Glomerular visceral epithelial cell (primary cell): ENCODE data around the gene NSD2.
A peak's percentile ranks its signal among the peaks of the same experiment; 100 is the strongest.

Experiments used
- DNase-seq: peaks from one replicate; pipeline ENCODE4 v3.0.0-alpha.2; 2016; ENCODE audit errors: extremely low spot score

Gene NSD2

DNA sequence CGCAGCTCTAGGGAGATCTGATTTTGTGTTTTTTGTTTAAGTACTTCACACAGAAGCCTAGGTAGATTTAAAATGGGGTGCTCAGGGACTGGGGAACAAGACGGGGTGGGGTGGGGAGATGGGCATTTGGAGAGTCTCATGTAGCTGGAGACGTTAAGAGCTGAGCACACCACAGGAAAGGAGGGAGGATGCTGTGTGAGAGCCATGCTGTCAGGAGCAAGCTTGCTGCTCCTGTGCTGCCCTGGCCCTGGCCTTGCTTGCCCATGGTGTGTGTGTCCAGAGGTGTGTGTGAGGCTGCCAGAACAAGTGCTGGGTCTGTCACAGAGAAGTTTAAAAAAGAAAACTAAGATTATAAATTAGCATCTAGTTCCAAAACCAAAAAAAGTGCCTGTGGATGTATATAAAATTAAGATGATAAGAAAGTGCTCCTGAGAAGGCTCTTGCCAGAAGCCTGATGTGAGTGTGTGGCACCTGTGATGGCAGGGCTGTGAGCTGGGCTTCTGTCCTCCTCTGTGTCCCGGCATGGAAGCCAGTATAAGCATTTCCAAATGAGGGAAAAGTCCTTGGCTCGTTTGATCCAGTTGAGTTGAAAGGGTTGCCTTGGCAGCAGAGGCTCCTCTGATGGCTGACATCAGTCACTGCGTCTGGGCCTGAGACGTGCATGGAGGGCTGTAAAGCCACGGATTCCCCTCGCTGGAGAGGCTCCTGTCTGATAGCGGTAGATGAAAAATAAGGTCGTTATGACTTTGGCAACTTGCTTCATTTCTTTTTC is 74.1 kb downstream of the NSD2 start:
- DNase-seq, result no peak

DNA sequence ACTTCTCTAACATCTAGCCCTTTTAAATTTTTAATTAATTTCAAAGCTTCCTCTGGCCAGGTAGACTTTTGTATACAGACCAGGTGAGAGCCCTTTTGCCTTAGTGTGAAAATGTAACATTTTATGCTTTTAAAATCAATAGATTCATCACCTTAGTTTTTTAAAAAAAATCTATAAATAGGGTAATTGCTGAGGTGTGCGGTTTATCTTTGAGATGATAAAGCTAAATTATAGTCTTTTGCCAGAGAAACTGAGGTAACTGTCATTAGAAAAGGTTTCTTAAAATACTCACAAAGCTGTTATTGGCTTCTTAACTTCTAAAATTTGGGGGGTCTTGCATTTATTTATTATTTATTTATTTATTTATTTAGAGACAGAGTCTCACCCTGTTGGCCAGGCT is 74.7 kb downstream of the NSD2 start:
- DNase-seq, result no peak

DNA sequence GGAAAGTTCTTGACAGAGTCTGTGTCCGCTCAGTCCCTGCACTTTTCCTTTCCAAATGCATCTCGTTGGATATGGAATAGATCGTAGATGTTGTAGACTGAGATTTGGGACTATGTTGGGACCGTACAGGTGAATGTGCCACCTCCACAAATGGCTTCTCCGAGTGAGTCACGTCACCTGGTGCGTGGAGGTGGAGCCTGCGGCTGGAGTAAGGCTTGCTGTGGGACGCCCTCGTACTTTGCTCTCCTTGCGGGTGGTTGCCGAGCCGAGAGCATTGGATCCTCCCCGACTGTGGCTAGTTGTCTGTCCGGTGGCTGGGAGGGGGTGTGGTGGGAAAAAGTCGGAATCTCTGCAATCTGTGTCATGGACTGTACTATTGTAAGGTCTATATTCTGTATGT is 77.0 kb downstream of the NSD2 start:
- no peak for DNase-seq

DNA sequence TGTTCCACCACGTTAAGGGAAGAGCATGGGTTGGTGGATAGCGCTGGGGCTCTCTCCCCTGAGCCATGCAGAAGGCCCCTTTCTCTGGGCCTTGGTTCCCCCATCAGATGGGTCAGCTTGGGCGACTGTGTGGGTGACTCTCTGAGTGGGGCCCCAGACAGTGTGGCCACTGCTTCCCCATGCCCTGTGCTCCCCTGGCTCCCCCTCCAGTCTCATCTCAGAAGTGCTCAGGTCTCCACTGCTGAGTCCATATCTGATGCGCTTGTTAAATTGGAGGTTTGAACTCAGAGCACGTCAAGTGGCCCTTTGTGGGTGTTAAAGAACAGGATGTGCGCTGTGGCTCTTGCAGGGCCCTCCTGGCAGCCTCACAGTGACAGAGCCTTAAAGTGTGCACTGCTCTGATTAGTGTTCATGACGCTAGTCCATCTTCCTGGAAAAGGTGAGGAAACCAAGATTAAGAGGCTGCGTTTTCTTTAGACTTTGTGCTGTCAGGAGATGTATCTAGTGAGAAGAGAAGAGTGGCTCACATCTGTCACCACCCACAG is 77.8 kb downstream of the NSD2 start:
- no peak for DNase-seq

DNA sequence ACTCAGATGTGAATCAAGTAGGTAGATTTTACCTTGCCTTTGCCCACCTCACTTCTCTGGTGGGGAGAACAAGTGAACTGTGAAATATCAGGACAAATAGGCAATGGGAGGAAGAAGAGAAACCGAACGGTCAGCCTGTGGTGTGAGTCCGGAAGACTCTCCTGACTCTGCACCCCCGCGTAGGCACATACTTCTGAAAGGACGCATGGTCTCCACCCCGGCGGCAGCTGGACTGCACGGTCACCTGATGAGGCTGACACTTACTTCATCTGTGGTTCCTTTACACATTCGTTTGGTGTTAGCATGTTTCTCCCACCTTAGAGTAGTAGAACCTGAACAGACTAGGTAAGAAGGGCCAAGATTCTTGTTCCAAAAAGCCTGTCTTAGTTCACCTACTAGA is 79.2 kb downstream of the NSD2 start:
- DNase-seq, result no peak

DNA sequence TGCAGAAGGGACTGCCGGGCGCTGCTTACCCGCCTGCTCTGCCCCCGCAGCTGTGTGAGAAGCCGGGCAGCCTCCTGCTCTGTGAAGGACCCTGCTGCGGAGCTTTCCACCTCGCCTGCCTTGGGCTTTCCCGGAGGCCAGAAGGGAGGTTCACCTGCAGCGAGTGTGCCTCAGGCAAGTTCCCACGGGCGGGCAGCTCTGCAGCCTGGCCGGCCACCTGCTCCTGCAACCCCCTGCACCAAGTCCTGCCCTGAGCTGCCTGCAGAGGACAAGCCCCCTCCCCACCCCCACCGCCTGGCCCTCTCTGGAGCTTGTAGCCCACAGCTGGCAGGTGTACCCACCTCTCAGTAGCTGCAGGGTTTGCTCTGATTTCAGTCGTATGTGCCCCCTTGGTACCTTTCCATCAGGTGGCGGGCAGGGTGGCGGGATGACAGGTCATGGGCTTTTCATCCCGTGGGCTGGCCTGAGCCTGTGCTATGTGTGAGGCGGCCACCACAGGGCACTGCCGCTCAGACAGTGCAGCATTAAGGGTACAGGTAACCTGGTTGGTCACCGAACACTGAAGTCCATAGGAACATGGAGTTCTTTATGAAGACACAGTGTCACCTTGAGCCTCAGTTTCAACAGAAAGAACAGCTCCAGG is 81.0 kb downstream of the NSD2 start:
- no peak for DNase-seq

DNA sequence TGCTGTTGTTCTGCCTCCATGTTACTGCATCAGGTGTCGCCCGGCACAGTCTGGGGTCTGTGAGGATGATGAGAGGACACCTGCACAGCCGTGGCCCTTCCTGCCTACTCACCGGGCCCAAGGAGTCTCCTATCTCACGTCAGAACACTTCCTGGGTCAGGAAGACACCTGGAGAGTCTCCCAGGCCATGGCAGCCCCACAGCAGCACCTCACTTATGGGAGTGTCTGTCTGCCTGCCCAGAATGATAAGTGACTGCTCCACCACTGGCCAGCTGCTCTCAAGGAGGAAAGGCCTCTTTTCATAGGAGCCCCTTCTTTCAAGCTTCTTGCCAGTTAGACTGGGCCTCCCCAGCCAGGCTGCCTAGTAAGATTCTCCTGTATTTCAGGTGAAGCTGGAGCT is 81.5 kb downstream of the NSD2 start:
- DNase-seq, result no peak

DNA sequence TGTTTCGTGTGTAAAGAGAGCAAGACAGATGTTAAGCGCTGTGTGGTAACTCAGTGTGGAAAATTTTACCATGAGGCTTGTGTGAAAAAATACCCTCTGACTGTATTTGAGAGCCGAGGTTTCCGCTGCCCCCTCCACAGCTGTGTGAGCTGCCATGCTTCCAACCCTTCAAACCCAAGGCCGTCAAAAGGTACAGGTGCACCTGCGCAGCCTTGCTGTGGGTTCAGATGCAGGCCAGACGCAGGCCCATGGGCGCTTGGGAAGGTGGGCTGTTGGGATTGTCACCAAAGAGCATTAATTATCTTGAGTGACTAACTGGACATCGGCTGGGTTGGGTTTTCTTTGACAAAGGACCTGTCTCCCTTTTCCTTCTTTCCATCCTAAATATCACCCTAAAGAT is 82.1 kb downstream of the NSD2 start:
- DNase-seq, result no peak

DNA sequence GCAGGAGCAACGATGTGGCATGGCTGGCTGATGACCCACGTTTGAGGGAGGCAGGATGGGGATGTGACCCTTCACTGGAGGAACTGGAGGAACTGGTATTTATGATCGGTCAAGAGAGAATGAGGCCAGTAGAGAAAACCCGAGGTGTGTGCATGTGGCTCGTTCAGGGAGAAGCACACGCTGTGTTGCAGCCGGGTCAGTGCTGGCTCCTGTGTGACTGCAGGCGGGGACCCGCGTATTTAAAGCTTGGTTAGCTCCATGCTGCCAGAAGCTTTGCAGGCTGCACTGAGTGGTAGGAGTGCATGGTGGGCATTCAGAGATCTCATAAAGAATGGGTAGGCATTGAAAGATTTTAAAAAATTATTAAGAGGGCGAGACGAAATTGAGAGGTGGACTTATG is 85.4 kb downstream of the NSD2 start:
- DNase-seq, result no peak

DNA sequence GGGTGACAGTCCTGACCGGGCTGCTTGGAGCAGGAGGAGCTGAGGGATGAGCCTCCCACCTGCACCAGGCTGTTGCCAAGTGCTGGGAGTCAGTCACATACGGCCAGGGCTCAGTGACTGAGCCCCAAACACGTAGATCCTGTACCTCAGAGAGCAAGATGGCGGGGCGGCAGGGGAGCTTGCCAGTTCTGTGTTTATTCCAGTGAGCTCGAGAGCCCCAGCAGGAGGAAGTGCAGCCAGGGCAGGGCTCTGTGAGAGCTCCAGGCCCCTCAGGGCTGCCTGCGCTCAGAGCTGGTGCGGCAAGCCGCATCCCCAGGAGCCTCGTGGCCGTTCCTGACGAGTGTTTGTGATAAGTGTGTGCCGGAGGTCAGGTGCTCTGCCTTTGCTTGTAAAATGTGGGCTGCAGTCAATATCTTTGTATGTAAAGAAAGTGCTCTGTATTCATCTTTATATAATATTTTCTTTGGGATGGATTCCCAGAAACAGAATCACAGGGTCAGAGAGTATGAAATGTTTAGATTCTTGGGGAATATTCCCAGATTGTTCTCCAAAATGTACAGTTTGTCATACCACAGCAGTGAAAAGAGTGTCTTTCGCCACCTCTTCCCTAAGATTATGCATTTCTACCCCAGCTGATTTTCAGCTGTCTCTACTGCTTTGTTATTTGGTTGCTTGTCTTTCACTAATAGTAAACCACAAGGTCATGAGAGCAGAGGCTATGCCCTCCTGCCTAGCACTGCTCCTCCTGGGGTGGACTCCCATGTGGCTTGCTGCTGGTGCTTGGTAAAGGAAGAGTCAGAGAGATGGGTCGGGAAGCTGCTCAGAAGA is 87.3 kb downstream of the NSD2 start:
- DNase-seq, result no peak

DNA sequence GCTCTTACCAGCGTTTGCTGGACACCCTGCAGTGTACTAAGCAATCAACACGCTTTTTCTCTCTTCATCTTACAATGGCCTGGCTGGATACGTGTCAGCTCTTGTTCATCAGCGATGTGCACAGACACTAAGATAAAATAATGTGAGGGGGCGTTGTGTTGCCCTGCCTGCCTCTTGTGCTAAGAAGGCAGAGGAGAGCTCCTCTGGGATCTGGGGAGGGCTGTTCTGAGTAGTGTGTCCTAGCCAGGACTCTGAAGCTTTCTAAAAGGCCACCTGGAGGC is 87.9 kb downstream of the NSD2 start:
- no peak for DNase-seq

DNA sequence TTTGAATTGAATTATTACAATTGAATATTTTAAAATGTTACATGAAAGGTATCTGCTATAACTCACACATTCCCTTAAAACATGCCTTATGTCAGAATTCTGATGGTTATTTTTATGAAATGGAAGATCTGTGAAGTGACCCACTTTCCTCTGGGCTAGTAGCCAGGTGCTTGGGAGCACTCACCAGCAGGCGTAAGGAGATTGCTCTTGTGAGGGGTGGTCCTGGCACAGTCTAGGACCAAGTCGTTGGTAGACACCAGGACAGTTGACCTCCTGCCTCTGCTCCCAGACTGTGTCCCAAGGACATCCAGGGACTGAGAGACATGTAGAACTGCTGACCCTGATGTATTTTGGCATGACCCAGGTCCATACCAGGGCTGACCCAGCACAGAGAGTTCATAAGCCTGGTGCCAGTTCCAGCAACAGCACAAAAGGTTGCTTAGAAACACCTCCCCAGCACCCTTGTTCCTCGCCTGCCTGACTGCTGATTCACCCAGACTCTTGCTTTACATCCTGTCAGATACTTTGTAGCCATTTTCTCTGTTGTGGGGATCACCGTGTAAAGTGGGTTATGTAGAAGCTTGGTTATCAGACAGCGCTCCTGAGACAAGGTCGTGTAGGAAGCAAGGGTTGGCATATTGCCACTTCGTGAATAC is 89.1 kb downstream of the NSD2 start:
- no peak for DNase-seq

DNA sequence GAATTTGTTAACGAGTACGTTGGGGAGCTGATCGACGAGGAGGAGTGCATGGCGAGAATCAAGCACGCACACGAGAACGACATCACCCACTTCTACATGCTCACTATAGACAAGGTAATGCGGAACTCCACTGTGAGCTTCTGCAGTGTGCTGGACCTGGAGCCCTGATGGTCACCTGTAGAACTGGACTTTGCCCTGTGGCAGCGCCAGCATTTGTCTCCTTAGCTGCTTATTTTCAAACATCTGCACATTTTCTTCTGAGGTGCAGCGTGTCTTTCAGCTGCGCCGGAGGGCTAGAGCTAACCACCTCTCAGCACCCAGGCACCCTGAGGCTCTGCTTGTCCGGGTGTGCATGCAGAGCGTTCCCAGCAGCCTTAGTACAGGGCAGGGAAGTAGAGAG is 89.8 kb downstream of the NSD2 start:
- DNase-seq, result no peak

DNA sequence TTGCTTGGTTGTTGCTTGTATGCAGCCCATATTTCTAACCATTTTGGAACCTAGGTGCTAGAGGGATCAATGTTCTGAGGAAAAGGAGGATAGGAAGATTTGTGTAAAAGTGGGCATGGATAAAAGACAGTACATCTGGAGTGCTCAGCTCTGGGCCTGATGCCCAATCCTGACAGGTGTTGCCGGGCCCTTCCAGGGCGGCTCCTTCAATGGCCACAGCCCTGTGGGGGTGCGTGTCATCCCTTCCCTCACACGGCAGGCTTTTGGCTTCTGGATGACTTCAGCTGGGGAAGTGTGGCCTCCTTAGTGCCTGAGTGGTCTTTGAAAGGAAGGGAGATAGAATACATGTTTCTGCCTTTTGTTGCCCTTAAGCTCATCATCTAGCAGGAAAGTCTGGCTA is 90.4 kb downstream of the NSD2 start:
- no peak for DNase-seq

DNA sequence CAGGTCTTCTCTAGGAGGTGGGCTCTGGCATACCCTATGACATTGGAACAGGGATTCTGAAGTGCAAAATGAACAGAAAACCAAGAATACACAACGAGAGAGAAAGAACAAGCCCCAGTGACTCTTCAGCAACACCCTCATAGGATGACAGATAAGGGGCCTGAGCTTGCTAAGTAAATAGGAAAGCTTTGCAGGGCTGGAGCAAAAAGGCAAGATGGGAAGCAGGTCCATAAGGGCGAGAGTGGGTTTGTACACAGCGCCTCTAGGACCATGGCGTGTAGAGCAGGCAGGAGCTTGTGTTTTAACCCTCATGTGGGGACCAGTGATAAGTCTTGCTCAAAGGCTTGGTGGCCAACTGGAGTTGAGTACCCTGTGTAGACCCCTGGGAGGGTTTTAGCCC is 91.8 kb downstream of the NSD2 start:
- no peak for DNase-seq

DNA sequence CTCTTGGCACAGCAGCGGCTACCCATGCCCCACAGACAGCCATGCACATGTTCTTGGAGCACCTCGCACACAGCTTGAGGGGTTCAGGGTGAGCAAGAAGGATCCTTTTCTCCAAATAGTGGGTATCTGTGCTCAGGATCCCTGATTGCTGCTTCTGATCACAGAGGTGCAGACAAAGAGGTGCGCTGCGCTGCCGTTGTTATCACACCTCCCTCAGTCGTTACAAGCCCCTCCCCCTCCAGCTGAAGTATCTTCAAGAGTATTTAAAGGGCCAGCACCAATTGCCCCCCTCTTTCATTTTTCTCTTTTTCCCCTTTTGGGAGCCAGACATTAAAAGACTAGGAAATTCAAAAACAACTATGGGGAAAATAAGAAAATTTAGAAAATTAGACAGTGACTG is 93.2 kb downstream of the NSD2 start:
- no peak for DNase-seq

DNA sequence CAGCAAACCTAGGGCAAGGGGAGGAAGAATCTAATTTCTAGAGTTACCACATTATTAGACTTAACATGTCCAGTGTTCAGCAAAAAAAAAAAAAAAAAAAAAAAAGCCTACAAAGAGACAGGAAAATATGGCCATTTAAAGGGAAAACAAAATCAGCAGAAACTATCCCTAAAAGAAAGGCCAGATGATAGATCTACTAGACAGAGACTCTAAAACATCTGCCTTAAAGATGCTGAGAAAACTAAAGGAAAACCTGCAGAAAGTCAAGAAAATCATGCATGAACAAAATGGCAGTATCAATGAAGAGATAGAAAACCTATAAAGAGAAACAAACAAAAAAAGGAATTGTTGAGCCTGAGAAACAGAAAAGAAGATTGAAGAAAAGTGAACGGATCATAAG is 93.8 kb downstream of the NSD2 start:
- DNase-seq, result no peak

DNA sequence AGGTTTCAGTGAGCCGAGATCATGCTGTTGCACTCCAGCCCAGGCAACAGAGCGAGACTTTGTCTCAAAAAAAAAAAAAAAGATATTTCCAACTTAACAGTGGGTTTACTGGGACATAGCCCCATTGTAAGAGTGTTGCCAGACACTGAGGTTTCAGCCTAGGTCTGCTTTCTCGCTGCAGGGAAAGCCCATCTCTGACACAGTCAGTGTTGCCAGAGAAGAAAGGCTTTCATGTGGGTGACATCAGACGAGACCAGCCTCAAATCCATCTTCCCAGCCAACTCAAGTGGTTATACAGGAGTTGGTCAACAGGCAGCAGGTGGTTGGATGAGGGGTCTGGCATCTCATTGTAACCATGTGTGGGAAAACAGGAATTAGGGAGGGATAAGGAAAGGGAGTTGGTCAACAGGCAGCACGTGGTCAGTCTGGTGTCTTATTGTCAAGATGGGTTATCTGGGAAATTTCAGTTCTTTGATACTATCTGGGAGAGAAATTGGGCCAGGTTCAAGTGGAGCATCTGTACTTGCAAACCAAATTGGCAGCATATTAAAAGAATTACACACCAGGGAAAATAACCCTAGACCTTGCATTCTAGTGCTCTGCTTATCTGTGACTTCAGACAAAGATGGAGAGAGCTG is 96.4 kb downstream of the NSD2 start:
- no peak for DNase-seq

DNA sequence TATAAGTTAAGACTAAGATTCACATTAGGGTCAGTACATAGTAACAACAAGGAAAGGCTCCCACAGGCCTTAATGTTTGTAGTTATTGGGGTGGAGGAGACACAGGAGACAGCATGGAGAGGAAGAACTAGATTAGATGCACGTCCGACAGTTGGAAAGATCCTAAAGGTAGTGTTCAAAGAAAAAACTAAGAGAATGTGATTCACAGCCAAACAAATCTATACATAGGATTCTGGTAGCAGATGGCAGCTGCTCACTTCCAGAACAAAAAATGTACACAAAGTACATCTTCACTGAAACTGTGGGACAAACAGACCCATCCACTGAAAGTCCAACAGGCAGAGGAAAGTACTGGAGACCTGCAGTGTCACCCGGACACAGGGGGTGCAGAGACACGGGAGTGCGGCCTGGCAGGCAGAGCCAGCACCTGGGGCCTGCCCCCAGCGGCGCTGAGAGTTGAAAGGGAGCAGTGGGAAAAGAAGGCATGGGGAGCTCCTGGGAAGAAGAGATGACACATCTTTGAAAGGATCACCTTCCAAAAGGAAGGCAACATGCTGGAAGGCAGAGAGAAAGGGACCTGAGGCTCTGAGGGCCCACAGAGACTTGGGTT is 97.6 kb downstream of the NSD2 start:
- no peak for DNase-seq

DNA sequence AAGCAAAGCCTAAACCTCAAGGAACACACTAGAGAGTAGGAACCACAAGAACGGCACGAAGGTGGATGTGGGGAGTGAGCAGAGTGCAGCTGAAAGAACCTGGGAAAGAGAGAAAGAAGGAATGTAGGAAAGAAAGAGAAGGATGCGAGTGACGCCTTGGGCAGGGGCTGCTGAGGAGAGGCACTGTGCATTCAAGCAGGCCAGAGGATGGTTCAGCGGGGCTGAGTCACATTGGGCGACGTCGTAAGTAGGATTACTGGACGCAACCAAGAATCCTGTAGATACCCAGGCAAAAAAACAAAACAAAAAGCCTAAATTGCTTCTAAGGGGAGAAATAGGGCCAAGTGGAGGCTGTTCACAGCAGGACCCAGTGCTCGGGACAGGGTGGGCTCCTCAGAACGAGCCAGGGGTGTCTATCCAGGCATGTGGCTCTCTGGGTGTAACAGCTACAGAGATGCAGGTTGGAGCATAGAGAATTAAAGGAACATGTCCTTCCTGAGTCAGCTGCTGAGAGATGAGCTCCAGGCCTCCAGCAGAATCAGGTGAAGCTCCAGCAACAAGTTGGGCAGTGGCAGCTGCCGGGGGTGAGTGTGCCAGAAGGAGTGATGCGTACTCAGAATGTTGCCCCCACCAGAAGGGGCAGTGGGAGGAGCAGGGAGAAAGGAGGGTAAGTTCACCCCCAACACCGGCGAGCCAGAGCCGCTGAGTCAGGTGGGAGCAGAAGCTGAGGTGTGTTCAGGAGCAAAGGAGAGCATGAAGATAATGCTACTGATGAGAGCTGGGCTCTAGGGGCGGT is 98.9 kb downstream of the NSD2 start:
- DNase-seq, result peak; percentile 19

DNA sequence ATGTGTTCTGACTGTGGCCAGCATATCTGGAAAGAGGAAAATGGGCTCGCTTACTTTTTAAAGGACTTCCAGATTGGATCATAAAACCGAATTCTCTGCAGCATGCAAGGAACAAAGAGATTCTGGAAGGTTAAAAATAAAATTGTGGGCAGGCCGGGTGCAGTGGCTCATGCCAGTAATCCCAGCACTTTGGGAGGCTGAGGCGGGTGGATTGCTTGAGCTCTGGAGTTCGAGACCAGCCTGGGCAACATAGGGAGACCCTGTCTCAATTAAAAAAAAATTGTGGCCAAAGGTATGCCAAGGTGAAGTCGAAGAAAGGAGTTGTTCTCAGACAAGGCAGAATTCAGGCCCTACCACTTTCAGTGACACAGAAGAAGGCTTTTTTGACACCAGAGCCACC is 99.7 kb downstream of the NSD2 start:
- DNase-seq, result no peak
